C4-2B (cell line): Measurements from ENCODE around the gene PTX4.

Experiments
- ZFX ChIP-seq: fragments of 450-650 bp; IDR thresholded peaks from 2 replicates; pipeline ENCODE4 v1.6.1; 2017
- TF ChIP-seq, protein P1 (sequence below): fragments of 450-650 bp; conservative IDR thresholded peaks from 2 replicates; pipeline ENCODE4 v1.5.1; 2017; ENCODE audit warnings: mild to moderate bottlenecking

DNA sequence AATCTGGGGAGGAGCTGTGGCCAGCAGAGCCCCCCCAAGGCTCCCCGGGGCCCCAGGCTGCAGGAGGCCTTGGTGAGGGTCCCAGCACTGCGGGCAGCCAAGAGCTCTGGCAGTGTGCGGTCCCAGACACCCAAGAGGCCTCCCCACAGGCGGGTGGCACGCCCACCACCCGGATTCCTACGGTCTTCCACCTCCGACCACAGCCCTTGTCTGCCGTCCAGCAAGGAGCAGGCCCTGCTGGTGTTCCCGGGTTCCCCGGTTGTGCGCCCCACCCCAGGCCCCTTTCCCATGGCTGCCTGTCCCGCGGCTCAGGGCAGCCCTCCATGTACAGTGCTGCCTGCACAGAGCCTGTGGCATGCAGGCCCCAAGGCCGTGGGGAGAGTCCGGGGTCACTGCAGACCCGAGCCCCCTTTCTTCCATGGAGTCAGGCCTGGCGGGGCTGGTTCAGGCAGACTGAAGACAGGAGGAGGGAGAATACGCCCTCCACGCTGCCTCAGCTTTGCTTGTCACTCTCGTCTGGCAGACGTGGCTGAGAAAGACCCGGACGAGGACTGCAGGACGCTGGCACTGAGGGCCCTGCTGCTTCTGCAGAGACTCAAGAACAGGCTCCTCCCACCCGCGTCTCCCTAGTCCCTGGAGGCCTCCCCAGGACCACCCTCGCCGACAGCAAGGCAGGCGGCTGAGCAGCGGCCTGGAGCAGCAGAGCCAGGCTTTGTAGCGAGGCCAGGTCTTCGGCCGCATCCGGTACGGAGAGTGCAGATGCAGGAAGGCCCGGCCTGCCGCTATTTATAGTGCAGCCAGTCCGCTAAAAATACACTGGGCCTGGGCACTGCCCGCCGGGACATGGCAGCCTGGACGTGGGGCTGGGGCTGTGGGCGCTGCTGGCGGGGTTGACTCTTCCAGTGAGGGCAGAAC is 20.8 kb upstream of the PTX4 start:
- TF ChIP-seq, protein P1, sequence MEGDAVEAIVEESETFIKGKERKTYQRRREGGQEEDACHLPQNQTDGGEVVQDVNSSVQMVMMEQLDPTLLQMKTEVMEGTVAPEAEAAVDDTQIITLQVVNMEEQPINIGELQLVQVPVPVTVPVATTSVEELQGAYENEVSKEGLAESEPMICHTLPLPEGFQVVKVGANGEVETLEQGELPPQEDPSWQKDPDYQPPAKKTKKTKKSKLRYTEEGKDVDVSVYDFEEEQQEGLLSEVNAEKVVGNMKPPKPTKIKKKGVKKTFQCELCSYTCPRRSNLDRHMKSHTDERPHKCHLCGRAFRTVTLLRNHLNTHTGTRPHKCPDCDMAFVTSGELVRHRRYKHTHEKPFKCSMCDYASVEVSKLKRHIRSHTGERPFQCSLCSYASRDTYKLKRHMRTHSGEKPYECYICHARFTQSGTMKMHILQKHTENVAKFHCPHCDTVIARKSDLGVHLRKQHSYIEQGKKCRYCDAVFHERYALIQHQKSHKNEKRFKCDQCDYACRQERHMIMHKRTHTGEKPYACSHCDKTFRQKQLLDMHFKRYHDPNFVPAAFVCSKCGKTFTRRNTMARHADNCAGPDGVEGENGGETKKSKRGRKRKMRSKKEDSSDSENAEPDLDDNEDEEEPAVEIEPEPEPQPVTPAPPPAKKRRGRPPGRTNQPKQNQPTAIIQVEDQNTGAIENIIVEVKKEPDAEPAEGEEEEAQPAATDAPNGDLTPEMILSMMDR = no peak
- TF ChIP-seq ZFX = no peak
